Suprapubic skin (tissue), 4 donors: ENCODE measurements around the gene DZIP1L. TPM values are rescaled to one million over a fixed set of nuclear protein-coding genes. Genes with fewer than 3 reads are reported as not detected.

Experiments
- DNase-seq, 2 donors: peaks; one replicate each; pipeline ENCODE4 v3.0.0-alpha.2; 2019; ENCODE audit warnings: low spot score in 2 of 2
- H3K27ac ChIP-seq: fragments of 200-600 bp; sonication (generic); one replicate; pipeline ENCODE4 v1.5.1; 2019
- H3K27me3 ChIP-seq: fragments of 200-600 bp; sonication (generic); one replicate; pipeline ENCODE4 v1.5.1; 2019
- H3K36me3 ChIP-seq: fragments of 200-600 bp; sonication (generic); one replicate; pipeline ENCODE4 v1.5.1; 2019
- H3K4me1 ChIP-seq: fragments of 200-600 bp; sonication (generic); one replicate; pipeline ENCODE4 v1.5.1; 2019
- H3K4me3 ChIP-seq: fragments of 200-600 bp; sonication (generic); one replicate; pipeline ENCODE4 v1.5.1; 2019; ENCODE audit warnings: mild to moderate bottlenecking
- H3K9me3 ChIP-seq: fragments of 200-600 bp; sonication (generic); one replicate; pipeline ENCODE4 v1.5.1; 2019
- CTCF ChIP-seq, 2 donors: fragments of 200-600 bp in 1 of 2; fragments of 450-650 bp in 1 of 2; sonication (generic) in 1 of 2; IDR thresholded peaks; one replicate each; pipeline ENCODE4 v1.5.1; 2016 to 2019; ENCODE audit warnings: antibody characterized with exemption in 2 of 2, mild to moderate bottlenecking in 1 of 2, moderate library complexity in 1 of 2
- EP300 ChIP-seq: sonication (generic); formaldehyde crosslinking; IDR thresholded peaks from one replicate; pipeline ENCODE4 v1.6.1; 2017; ENCODE audit warnings: antibody characterized with exemption
- POLR2A ChIP-seq, 2 donors: fragments of 450-650 bp; IDR thresholded peaks; one replicate each; pipeline ENCODE4 v1.6.1; 2017; ENCODE audit warnings: antibody characterized with exemption in 2 of 2, mild to moderate bottlenecking in 2 of 2, moderate library complexity in 2 of 2
- POLR2AphosphoS5 ChIP-seq, 3 donors: sonication (generic); formaldehyde crosslinking; IDR thresholded peaks; one replicate each; pipeline ENCODE4 v1.6.1; 2017; ENCODE audit warnings: antibody characterized with exemption in 3 of 3
- WGBS: methylation state at CpG from one replicate; pipeline ENCODE4 v1.1.5; 2018; 5-methylcytosine and 5-hydroxymethylcytosine counted together
- total RNA-seq, 4 donors: library from RNA; depleted of rRNA; stranded (reverse); fragments of >200 nt; gene quantifications; one replicate each; pipeline ENCODE4 v1.1.0, GENCODE V29; 2016

DZIP1L gene
- total RNA-seq, 4 donors from 2014 or later = 16.4 to 129 (median 18.3) TPM

GRCh38 chr3:138140940-138141339 lies 25.5 kb upstream of the DZIP1L start:
- DNase-seq = no peak
- H3K4me3 ChIP-seq = no peak overlapping the region
- H3K27ac ChIP-seq = no peak overlapping the region
- no peaks in the 10 kb centered on the region for H3K9me3 ChIP-seq
- H3K4me1 ChIP-seq = no peaks in the 10 kb centered on the region
- no peak for TF ChIP-seq POLR2A (IDR thresholded peaks at IDR 0.05)
- no peaks in the 10 kb centered on the region for H3K27me3 ChIP-seq
- no peaks in the 10 kb centered on the region for H3K36me3 ChIP-seq

GRCh38 chr3:138139691-138140090 lies 24.3 kb upstream of the DZIP1L start:
- Histone ChIP-seq H3K27me3 (no peaks in the 10 kb centered on the region), H3K4me1 (no peaks in the 10 kb centered on the region), H3K27ac (no peak overlapping the region), H3K4me3 (no peak overlapping the region), H3K9me3 (no peaks in the 10 kb centered on the region), H3K36me3 (no peaks in the 10 kb centered on the region)
- no peak for TF ChIP-seq EP300
- TF ChIP-seq POLR2AphosphoS5 (IDR thresholded peaks at IDR 0.05) = no peak
- TF ChIP-seq CTCF (IDR thresholded peaks at IDR 0.05) = no peak
- WGBS = 89% methylated on average over 2 of the region's 2 CpGs
- DNase-seq = no peak

GRCh38 chr3:138137861-138138260 lies 22.5 kb upstream of the DZIP1L start:
- WGBS = 64% methylated on average over 2 of the region's 2 CpGs
- Histone ChIP-seq H3K36me3 (no peaks in the 10 kb centered on the region), H3K27me3 (no peaks in the 10 kb centered on the region), H3K27ac (no peak overlapping the region), H3K9me3 (no peaks in the 10 kb centered on the region), H3K4me3 (no peak overlapping the region), H3K4me1 (no peaks in the 10 kb centered on the region)
- TF ChIP-seq CTCF (IDR thresholded peaks at IDR 0.05) (no peak), POLR2A (IDR thresholded peaks at IDR 0.05) (no peak), EP300 (no peak), POLR2AphosphoS5 (IDR thresholded peaks at IDR 0.05) (no peak)
- no peak for DNase-seq

GRCh38 chr3:138136201-138136600 lies 20.8 kb upstream of the DZIP1L start:
- H3K4me1 ChIP-seq = no peaks in the 10 kb centered on the region
- no peaks in the 10 kb centered on the region for H3K27me3 ChIP-seq
- no peak overlapping the region for H3K4me3 ChIP-seq
- DNase-seq = no peak
- no peak overlapping the region for H3K27ac ChIP-seq
- WGBS = 81% methylated on average over 3 of the region's 3 CpGs
- no peak for TF ChIP-seq POLR2A (IDR thresholded peaks at IDR 0.05)
- no peak for TF ChIP-seq CTCF (IDR thresholded peaks at IDR 0.05)
- TF ChIP-seq POLR2AphosphoS5 (IDR thresholded peaks at IDR 0.05) = no peak
- TF ChIP-seq EP300 = no peak
- H3K9me3 ChIP-seq = no peaks in the 10 kb centered on the region
- H3K36me3 ChIP-seq = no peaks in the 10 kb centered on the region

GRCh38 chr3:138135833-138136194 lies 20.4 kb upstream of the DZIP1L start:
- H3K27ac ChIP-seq = no peak overlapping the region
- H3K4me1 ChIP-seq = no peaks in the 10 kb centered on the region
- H3K4me3 ChIP-seq = no peak overlapping the region
- TF ChIP-seq POLR2A (IDR thresholded peaks at IDR 0.05) (no peak), POLR2AphosphoS5 (IDR thresholded peaks at IDR 0.05) (no peak), EP300 (no peak), CTCF (IDR thresholded peaks at IDR 0.05) (no peak)
- H3K9me3 ChIP-seq = no peaks in the 10 kb centered on the region
- no peaks in the 10 kb centered on the region for H3K36me3 ChIP-seq
- no peak for DNase-seq
- no peaks in the 10 kb centered on the region for H3K27me3 ChIP-seq
- WGBS = 82% methylated on average over 2 of the region's 2 CpGs

- no peak for TF ChIP-seq POLR2AphosphoS5 (IDR thresholded peaks at IDR 0.05)
- TF ChIP-seq POLR2A (IDR thresholded peaks at IDR 0.05) = no peak
- no peak for TF ChIP-seq CTCF (IDR thresholded peaks at IDR 0.05)
- TF ChIP-seq EP300 = no peak
- Histone ChIP-seq H3K27ac (no peak overlapping the region), H3K4me3 (no peak overlapping the region), H3K27me3 (no peaks in the 10 kb centered on the region), H3K4me1 (no peaks in the 10 kb centered on the region), H3K9me3 (no peaks in the 10 kb centered on the region), H3K36me3 (no peaks in the 10 kb centered on the region)
- no peak for DNase-seq
- 85% methylated on average over 3 of the region's 3 CpGs for WGBS
Observed at GRCh38 chr3:138135146-138135832, 19.9 kb upstream of the DZIP1L start.
